SK-N-MC (cell line): ENCODE results near the gene ITSN1.

Source experiments
- EZH2 ChIP-seq: fragments of 200-600 bp; sonication (generic); IDR thresholded peaks from one replicate; pipeline ENCODE4 v1.6.1; 2017; ENCODE audit warnings: antibody characterized with exemption
- POLR2AphosphoS5 ChIP-seq: IDR thresholded peaks from 2 replicates; pipeline ENCODE4 v1.6.1; 2012; ENCODE audit warnings: mild to moderate bottlenecking, low read depth, low read length, borderline replicate concordance

DNA sequence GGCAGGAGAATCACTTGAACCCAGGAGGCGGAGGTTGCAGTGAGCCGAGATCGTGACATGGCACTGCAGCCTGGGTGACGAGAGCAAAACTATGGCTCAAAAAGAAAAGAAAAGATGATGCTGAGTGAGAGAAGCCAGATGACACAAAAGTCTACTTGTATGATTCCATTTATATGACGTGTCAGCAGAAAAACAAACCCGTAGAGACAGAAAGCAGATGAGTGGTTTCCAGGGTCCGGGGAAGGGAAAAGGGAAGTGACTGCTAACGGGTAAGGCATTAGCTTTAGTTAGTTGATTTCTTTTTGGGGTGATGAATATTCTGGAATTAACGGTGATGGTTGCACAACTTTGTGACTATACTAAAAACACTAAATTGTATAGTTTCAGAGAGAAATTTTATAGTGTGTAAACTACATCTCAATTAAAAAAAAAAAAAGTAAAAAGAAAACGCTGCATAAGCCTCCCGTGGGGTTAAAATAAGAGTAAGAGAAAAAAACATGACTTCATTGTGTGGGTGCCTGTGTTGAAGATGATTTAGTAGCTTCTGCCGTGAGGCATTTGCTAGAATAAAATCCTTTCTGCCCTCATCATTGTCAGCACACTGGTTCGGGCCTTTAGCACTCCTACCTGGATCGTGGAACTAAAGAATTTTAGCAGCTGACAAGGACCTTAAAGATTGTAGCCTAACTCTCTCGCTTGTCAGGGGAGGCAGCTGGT lies 298.0 kb downstream of the ITSN1 start:
- TF ChIP-seq EZH2 (no peak), POLR2AphosphoS5 (no peak)
